DND-41 (cell line): ENCODE data around the gene PAPSS2.

Source experiments
- ATAC-seq: fragments of 200-7000 bp; cut with Tn5 transposase; 3 replicates; pipeline ENCODE4 v1.9.1; 2021; ENCODE audit warnings: low read depth; ENCODE audit not compliant: insufficient read depth
- DNase-seq: peaks from one replicate; pipeline ENCODE4 v3.0.0-alpha.2; 2020
- H2AFZ ChIP-seq: 2 replicates; pipeline ENCODE4 v1.6.0; 2012; ENCODE audit warnings: low read depth, low read length
- H3K27ac ChIP-seq: 2 replicates; pipeline ENCODE4 v1.5.1; 2012; ENCODE audit warnings: low read length, inconsistent platforms
- H3K27me3 ChIP-seq: fragments of 200-600 bp; sonication (generic); 2 replicates; pipeline ENCODE4 v1.6.0; 2012; ENCODE audit warnings: low read length, mild to moderate bottlenecking, inconsistent platforms; ENCODE audit not compliant: insufficient read depth, poor library complexity
- H3K36me3 ChIP-seq: 2 replicates; pipeline ENCODE4 v1.5.1; 2012; ENCODE audit warnings: low read length, inconsistent platforms; ENCODE audit not compliant: insufficient read depth
- H3K4me1 ChIP-seq: 2 replicates; pipeline ENCODE4 v1.5.1; 2012; ENCODE audit warnings: mild to moderate bottlenecking, low read length; ENCODE audit not compliant: insufficient read depth
- H3K4me2 ChIP-seq: 2 replicates; pipeline ENCODE4 v1.6.0; 2012; ENCODE audit warnings: mild to moderate bottlenecking, moderate library complexity, low read length, inconsistent platforms; ENCODE audit not compliant: insufficient read depth
- H3K4me3 ChIP-seq, 2 experiments: fragments of 200-600 bp in 1 of 2; shearing (Covaris generic) in 1 of 2; 2 replicates each; pipeline ENCODE4 v1.5.1; 2012 to 2016; ENCODE audit warnings: inconsistent platforms in 2 of 2, low read length in 2 of 2, mild to moderate bottlenecking in 2 of 2, low read depth in 1 of 2, moderate library complexity in 1 of 2
- H3K79me2 ChIP-seq: 2 replicates; pipeline ENCODE4 v1.6.0; 2012; ENCODE audit warnings: low read length, inconsistent platforms; ENCODE audit not compliant: insufficient read depth
- H3K9ac ChIP-seq: 2 replicates; pipeline ENCODE4 v1.6.0; 2012; ENCODE audit warnings: low read depth, mild to moderate bottlenecking, inconsistent platforms, low read length, moderate library complexity
- H3K9me3 ChIP-seq: 2 replicates; pipeline ENCODE4 v1.5.1; 2012; ENCODE audit warnings: low read length, moderate library complexity, mild to moderate bottlenecking, inconsistent platforms; ENCODE audit not compliant: insufficient read depth, severe bottlenecking
- H4K20me1 ChIP-seq: 2 replicates; pipeline ENCODE4 v1.6.0; 2012; ENCODE audit warnings: low read length; ENCODE audit not compliant: insufficient read depth
- EZH2 ChIP-seq: IDR thresholded peaks from 3 replicates; pipeline ENCODE4 v1.6.1; 2012; ENCODE audit warnings: borderline replicate concordance, low read depth, mild to moderate bottlenecking, moderate library complexity, low read length, inconsistent platforms; ENCODE audit not compliant: severe bottlenecking
- TF ChIP-seq, protein P1 (sequence below): IDR thresholded peaks from 2 replicates; pipeline ENCODE4 v1.5.1; 2012; ENCODE audit warnings: borderline replicate concordance, low read length, moderate library complexity, mild to moderate bottlenecking; ENCODE audit not compliant: poor library complexity, severe bottlenecking; ENCODE audit errors: extremely low read depth

Gene PAPSS2

DNA sequence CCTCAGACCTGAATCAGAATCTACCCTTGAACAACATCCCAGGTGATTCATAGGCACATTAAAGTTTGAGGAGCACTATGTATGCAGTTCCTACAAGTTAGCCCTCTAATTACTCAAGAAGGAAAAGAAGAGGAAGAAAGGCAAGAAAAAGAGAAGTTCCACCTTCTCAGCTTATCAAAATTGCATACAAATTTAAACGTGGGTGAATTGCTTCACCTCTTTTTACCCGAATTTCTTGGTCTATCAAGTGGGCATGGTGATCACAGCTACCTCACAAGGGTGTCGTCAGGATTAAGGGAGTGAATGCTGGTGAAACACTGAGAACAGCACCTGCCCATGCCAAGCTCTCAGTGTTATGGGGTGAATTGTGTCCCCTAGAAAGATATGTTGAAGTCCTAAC, 43.8 kb upstream of the PAPSS2 start:
- DNase-seq (no peak), ATAC-seq (no peak)
- no peak overlapping the region for H3K27ac ChIP-seq
- H3K79me2 ChIP-seq, result no peaks in the 10 kb centered on the region
- no peak overlapping the region for H3K9ac ChIP-seq
- H3K4me2 ChIP-seq, result no peak overlapping the region
- H2AFZ ChIP-seq, result no peak overlapping the region
- no peak for TF ChIP-seq EZH2
- TF ChIP-seq, protein P1, sequence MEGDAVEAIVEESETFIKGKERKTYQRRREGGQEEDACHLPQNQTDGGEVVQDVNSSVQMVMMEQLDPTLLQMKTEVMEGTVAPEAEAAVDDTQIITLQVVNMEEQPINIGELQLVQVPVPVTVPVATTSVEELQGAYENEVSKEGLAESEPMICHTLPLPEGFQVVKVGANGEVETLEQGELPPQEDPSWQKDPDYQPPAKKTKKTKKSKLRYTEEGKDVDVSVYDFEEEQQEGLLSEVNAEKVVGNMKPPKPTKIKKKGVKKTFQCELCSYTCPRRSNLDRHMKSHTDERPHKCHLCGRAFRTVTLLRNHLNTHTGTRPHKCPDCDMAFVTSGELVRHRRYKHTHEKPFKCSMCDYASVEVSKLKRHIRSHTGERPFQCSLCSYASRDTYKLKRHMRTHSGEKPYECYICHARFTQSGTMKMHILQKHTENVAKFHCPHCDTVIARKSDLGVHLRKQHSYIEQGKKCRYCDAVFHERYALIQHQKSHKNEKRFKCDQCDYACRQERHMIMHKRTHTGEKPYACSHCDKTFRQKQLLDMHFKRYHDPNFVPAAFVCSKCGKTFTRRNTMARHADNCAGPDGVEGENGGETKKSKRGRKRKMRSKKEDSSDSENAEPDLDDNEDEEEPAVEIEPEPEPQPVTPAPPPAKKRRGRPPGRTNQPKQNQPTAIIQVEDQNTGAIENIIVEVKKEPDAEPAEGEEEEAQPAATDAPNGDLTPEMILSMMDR, result no peak
- no peaks in the 10 kb centered on the region for H3K36me3 ChIP-seq
- no peaks in the 10 kb centered on the region for H3K4me1 ChIP-seq
- no peaks in the 10 kb centered on the region for H3K9me3 ChIP-seq
- H3K4me3 ChIP-seq, result no peak overlapping the region
- peaks cover 31% of the 10 kb centered on the region for H3K27me3 ChIP-seq
- no peaks in the 10 kb centered on the region for H4K20me1 ChIP-seq

DNA sequence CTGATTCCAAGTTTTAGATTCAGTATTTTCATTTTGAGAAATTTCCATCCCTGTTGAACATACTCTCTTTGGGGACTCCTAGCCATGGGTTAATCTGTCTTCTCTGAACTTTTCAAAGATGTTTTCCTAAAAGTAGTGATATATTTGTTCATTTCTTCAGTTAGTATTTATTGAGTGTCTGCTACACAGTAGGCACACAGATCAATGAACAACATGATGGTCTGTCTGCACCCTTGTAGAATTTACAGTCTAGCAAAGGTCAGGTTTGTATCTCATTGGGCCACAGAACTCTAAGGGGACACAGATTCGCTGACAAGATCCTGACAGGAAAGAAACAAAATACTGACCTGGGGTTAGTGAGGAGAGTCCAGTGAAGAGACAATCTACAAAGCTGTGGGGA, 42.2 kb upstream of the PAPSS2 start:
- no peak overlapping the region for H2AFZ ChIP-seq
- H4K20me1 ChIP-seq, result no peaks in the 10 kb centered on the region
- H3K4me1 ChIP-seq, result no peaks in the 10 kb centered on the region
- H3K9me3 ChIP-seq, result no peaks in the 10 kb centered on the region
- TF ChIP-seq, protein P1, result no peak
- TF ChIP-seq EZH2, result no peak
- no peak overlapping the region for H3K27ac ChIP-seq
- no peak for ATAC-seq
- no peak for DNase-seq
- no peak overlapping the region for H3K4me2 ChIP-seq
- no peak overlapping the region for H3K4me3 ChIP-seq
- peaks cover 31% of the 10 kb centered on the region for H3K27me3 ChIP-seq
- H3K36me3 ChIP-seq, result no peaks in the 10 kb centered on the region
- H3K9ac ChIP-seq, result no peak overlapping the region
- no peaks in the 10 kb centered on the region for H3K79me2 ChIP-seq

DNA sequence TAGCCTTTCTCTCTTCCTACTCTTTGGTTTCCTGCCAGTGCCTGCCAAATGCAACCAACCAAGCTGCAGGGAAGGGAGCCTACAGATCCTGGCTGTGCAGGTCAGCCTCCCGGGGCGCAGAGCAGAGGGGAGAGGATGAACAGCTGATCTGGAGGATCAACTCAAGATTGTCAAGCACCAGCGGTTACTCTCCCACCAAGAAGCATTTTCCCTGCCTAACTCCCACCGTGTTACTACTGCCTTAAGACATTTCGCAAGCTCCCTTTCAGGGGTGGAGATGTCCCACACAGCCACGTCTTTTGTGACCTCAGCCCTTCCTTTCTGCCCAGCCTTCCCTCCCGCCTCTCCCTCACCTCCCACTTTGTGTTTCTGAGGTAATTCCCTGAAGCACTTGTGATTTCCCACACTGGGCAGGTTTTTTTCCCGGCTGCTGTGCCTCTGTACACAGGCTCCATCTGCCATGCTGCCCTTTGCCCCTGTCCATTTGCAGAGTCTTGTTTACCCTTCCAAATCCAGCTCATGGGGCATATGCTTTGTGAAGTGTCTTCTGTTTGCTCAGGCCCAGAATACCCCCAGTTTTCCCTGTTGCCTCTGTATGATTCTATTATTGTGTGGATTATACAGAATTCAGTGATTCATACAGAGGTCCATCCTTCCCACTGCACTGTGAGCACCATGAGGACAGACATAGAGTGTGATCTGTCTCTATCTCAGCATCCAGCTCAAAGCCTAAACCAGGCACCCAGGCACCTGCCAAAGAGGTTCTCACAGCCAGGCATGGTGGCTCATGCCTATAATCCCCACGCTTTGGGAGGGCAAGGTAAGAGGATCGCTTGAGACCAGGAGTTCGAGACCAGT, 40.9 kb upstream of the PAPSS2 start:
- DNase-seq (no peak), ATAC-seq (no peak)
- Histone ChIP-seq H3K79me2 (no peaks in the 10 kb centered on the region), H2AFZ (no peak overlapping the region), H3K4me2 (no peak overlapping the region), H3K4me3 (no peak overlapping the region), H3K4me1 (no peaks in the 10 kb centered on the region), H3K9me3 (no peaks in the 10 kb centered on the region), H3K36me3 (no peaks in the 10 kb centered on the region), H3K27me3 (peaks cover 31% of the 10 kb centered on the region), H4K20me1 (no peaks in the 10 kb centered on the region), H3K9ac (no peak overlapping the region), H3K27ac (no peak overlapping the region)
- TF ChIP-seq, protein P1, result no peak
- TF ChIP-seq EZH2, result no peak
